Mononuclear cell (primary cell): ENCODE results near the gene MYO5C. TPM values are rescaled to one million over a fixed set of nuclear protein-coding genes. Genes with fewer than 3 reads are reported as not detected.

Experiments used
- H3K27me3 ChIP-seq: 2 replicates; pipeline ENCODE4 v1.6.0; 2011; ENCODE audit warnings: low read length, control low read depth; ENCODE audit not compliant: insufficient read depth
- H3K4me1 ChIP-seq: 2 replicates; pipeline ENCODE4 v1.5.1; 2011; ENCODE audit warnings: mild to moderate bottlenecking, low read length, control low read depth; ENCODE audit not compliant: insufficient read depth
- H3K4me3 ChIP-seq: 2 replicates; pipeline ENCODE4 v1.5.1; 2011; ENCODE audit warnings: mild to moderate bottlenecking, low read length, moderate library complexity
- H3K9me3 ChIP-seq: 2 replicates; pipeline ENCODE4 v1.5.1; 2011; ENCODE audit warnings: low read depth, mild to moderate bottlenecking, control low read depth, low read length
- total RNA-seq: library from RNA; depleted of rRNA; stranded (reverse); fragments of >200 nt; gene quantifications from one replicate; pipeline ENCODE4 v1.2.3, GENCODE V29; 2012

MYO5C gene
- total RNA-seq, 1 donor, result 1.2 TPM

DNA sequence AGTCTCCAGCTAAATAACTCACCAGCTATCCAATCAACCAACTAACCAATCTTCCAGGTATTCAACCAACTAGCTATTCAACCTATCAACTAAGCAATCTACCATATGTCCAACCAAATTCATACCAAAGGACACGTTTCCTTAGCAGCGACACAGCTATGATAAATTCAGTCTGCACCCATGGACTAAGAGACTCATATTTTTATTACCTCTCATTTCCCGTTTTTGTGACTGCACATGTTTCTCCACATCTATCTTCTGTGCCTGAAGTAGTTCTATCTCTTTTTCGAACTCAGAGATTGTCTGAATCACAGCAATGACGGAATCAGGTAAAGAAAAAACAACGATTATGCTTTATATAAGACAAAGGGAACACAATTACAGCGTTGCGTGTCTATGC lies 70.4 kb downstream of the MYO5C start:
- H3K4me1 ChIP-seq, result peaks cover 24% of the 10 kb centered on the region
- H3K9me3 ChIP-seq, result no peaks in the 10 kb centered on the region
- H3K27me3 ChIP-seq, result no peaks in the 10 kb centered on the region
- H3K4me3 ChIP-seq, result no peak overlapping the region

DNA sequence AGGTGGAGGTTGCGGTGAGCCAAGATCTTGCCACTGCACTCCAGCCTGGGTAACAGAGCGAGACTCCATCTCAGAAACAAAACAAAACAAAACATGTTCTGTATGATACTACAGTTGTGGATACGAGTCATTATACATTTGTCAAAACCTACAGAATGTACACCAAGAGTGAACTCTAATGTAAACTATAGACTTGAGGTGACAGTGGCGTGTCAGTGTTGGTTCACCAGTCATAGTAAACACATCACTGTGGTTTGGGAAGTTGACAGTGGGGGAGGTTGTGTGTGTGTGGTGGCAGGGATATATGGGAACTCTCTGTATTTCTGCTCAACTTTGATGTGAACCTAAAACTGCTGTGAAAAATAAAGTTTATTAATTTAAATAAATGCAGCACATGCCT lies 71.4 kb downstream of the MYO5C start:
- H3K4me1 ChIP-seq, result peaks cover 14% of the 10 kb centered on the region
- no peaks in the 10 kb centered on the region for H3K9me3 ChIP-seq
- no peak overlapping the region for H3K4me3 ChIP-seq
- H3K27me3 ChIP-seq, result no peaks in the 10 kb centered on the region

DNA sequence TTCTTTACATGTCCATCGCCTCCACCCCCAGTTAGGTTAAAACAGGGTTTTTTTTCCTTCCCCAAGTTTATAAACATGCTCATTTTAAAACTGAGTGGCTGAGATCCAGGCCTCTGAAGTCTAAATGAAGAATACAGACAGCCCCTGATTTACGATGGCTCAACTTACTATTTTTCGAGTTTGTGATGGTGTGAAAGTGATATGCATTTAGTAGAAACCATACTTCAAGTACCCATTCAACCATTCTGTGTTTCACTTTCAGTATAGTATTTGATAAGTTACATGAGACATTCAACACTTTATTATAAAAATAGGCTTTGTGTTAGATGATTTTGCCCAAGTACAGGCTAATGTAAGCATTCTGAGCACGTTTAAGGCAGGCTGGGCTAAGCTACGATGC lies 73.9 kb downstream of the MYO5C start:
- H3K27me3 ChIP-seq, result no peaks in the 10 kb centered on the region
- H3K4me1 ChIP-seq, result peaks cover 14% of the 10 kb centered on the region
- no peaks in the 10 kb centered on the region for H3K9me3 ChIP-seq
- H3K4me3 ChIP-seq, result peak overlapping the region; percentile 10

DNA sequence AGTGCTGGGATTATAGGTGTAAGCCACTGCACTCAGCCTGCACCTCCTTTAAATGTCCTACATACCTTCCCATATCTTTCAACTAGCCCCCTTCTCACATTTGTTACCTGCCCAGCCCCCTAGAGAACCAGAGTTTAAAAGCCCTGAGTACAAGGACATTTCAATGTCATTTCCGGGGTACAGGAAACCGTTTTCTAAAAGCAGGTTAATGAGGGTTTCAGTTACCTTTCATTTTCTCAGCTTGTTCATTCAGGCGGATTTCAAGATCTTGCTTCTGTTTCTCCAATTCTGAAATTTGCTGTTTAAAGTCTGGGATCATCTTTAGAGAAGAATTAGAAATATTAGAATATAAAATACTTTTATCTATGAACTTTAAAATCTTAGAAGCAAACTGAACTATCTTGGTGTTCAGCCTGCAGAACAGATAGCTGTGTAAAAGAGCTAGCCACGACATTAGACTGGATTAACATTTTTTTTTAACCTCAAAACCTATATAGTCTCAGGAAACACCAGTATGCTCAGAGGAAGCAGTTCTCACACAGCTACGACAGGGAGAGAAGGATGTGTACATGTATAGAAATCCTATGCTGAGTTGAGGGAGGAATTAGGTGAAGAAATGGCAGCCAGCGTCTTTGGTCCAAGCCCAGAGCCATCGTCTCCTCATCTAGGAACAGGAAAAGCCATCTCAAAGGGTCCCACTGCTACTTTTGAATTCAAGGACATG lies 74.5 kb downstream of the MYO5C start:
- Histone ChIP-seq H3K27me3 (no peaks in the 10 kb centered on the region), H3K9me3 (no peaks in the 10 kb centered on the region), H3K4me1 (peaks cover 14% of the 10 kb centered on the region), H3K4me3 (peak overlapping the region; percentile 10)

DNA sequence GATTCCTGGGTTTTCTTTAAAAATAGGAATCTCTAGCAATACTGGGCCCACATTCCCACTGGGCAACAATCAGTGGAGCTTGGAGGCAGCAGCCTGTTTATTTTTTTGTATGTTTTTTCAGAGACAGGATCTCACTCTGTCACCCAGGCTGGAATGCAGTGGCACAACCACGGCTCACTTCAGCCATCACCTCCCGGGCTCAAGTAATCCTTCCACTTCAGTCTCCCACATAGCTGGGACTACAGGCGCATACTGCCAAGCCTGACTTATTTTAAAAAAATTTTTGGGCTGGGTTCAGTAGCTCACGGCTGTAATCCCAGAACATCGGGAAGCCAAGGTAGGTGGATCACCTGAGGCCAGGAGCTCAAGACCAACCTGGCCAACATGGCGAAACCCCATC lies 75.4 kb downstream of the MYO5C start:
- no peaks in the 10 kb centered on the region for H3K9me3 ChIP-seq
- no peak overlapping the region for H3K4me3 ChIP-seq
- H3K4me1 ChIP-seq, result peaks cover 14% of the 10 kb centered on the region
- H3K27me3 ChIP-seq, result no peaks in the 10 kb centered on the region

DNA sequence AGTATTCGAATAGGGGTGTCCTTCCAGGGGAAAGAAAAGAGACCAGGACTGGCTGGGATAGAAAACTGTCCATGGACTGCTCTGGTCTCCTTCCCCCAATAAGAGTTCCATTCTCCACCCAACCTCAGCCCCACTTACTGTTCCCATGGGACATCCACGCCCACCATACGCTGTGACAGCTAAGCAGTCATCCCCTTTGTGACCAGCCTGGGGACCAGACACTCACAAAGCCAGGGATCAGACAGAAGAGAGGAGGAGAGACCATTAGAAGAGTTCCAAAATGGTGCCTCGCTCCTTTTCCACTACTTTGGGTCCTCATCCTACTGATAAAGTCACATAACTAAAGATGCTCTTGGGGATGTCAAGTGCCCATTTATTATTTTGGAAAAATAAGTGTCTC lies 76.8 kb downstream of the MYO5C start:
- Histone ChIP-seq H3K4me3 (no peak overlapping the region), H3K9me3 (no peaks in the 10 kb centered on the region), H3K4me1 (peaks cover 14% of the 10 kb centered on the region), H3K27me3 (no peaks in the 10 kb centered on the region)

DNA sequence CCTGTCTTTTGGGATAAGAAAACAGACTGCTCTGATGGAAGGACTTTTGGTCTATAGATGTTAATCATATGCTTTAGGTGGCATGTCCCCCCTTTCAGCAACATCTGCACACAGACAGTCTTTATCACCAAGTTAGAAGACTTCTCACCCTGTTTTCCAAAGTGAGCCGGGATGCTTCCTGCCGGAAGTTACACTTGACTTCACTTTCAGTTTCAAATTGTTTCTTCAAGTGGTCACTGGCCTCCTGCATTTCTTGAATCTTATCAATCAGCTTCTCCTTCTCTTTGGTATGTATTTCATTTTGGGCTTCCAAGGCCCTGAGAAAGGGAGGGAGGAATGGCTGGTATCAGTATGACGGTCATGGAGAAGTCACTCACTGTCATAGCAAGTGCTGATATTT lies 77.2 kb downstream of the MYO5C start:
- Histone ChIP-seq H3K4me1 (peaks cover 14% of the 10 kb centered on the region), H3K9me3 (no peaks in the 10 kb centered on the region), H3K4me3 (no peak overlapping the region), H3K27me3 (no peaks in the 10 kb centered on the region)

DNA sequence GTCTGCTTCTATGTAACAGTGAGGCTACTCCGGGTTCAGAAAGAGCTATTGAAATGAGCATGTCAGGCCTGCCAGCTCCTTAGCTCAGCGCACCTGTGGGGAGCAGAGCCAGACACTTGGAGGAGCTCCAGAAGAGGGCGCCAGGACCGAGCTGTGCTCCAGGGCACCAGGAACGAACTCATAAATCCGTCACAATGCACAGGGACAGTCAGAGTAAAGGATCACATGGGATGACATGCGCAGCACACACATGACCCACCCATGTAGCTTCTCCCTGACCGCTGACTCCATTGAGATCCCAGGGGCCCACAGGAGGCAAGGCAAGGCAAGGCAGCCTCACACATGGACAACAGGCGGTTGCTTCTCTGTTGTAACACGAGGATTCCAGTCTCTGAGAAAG lies 78.4 kb downstream of the MYO5C start:
- H3K9me3 ChIP-seq, result no peaks in the 10 kb centered on the region
- H3K4me1 ChIP-seq, result peaks cover 11% of the 10 kb centered on the region
- no peak overlapping the region for H3K4me3 ChIP-seq
- no peaks in the 10 kb centered on the region for H3K27me3 ChIP-seq

DNA sequence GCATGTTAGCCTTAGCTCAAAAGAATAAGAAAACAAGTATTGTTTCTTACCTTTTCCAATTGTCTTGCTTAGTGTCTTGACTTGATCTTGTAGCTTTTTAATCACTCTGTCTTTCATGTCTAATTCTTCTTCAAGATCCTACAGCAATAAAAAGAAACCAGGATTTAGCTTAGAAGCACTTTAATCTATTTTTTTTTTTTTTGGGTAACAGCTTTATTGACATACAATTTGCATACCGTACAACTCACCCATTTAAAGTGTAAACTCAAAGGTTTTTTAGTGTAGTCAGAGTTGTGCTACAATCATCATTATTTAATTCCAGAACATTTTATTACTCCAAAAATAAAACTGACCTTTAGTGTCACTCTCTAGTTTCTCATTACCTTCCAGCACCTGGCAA lies 81.1 kb downstream of the MYO5C start:
- no peaks in the 10 kb centered on the region for H3K9me3 ChIP-seq
- no peak overlapping the region for H3K4me3 ChIP-seq
- H3K27me3 ChIP-seq, result no peaks in the 10 kb centered on the region
- no peaks in the 10 kb centered on the region for H3K4me1 ChIP-seq

DNA sequence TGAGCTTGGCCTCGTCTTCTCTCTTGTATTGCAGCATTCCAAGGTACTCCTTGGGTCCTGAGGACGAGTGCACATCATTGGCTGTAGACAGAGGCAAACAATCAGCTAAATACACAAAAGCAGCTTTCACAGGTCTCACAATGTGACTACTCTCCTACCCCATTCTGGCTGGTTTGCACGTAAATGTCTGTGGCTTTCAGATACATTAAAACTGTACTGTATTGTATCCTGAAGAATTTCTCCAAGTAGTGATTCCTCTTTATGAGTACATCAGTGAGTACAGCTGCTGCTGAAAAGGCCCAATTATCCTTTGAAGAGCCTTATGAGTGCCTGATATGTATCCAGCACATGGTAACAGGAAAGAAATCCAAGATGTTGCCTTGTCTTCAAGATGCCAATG lies 82.4 kb downstream of the MYO5C start:
- Histone ChIP-seq H3K4me3 (no peak overlapping the region), H3K9me3 (no peaks in the 10 kb centered on the region), H3K4me1 (peaks cover 2% of the 10 kb centered on the region), H3K27me3 (no peaks in the 10 kb centered on the region)

DNA sequence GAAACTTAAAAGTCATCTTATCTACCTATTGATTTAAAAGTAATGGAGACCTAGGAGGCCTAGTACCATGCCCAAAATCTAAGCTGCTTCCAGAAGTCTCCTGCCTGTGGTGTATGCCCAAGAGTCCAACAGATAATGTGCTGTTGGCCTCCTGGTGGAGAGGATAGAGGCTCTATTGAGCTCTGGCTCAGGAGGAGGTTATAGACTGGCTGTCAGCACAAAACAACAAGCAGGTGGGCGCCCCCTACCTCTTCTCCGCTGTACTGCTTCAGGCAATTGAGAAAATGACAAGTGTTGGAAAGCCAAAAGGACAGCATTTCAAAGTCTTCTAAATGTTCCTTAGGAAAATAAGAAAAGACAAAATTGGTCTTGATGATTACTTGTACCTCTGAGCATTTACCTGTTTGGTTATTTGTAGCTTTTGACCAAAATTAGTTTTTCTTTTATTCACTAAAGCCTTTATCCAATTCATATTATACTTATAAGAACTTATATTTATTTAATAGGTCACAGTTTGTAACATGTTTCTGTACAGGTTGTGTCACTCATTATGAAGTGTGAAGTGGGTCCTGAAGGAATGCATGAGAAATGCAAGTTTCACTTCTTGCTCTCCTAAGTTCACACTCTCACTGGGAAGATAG lies 87.2 kb downstream of the MYO5C start:
- Histone ChIP-seq H3K9me3 (no peaks in the 10 kb centered on the region), H3K4me1 (peaks cover 7% of the 10 kb centered on the region), H3K4me3 (no peak overlapping the region), H3K27me3 (no peaks in the 10 kb centered on the region)

DNA sequence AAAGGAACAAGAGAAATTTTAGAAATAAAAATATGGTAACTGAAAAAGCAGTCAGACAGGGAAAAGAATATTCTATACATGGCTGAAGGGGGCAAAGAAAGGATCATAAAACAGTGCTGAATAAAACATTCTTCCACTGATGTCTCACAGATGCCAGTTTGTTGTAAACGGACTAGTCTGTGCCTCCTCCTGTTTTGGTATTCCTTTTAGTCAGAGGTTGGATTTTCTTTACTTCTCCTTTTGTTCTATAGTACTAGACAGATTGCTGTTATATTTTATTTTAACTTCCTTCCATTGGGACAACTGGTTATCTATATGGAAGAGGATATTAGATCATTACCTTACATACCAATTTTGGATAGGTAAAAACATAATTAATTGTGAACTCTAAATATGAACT lies 88.4 kb downstream of the MYO5C start:
- Histone ChIP-seq H3K9me3 (no peaks in the 10 kb centered on the region), H3K27me3 (no peaks in the 10 kb centered on the region), H3K4me1 (peaks cover 7% of the 10 kb centered on the region), H3K4me3 (no peak overlapping the region)

DNA sequence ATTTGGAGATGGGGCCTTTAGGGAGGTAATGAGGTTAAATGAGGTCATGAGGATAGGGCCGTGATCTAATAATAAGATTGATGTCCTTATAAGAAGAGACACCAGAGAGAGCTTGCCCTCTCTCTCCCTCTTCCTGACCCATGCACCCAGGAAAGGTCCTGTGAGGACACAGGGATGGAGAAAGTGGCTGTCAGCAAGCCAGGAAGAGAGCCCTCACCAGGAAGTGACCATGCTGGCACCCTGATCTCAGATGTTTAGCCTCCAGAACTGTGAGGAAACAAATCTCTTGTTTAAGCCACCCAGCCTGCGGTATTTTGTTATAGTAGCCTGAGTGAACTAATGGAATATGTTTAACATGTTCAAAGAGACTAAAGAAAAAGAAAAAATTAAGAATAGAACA lies 89.2 kb downstream of the MYO5C start:
- peaks cover 7% of the 10 kb centered on the region for H3K4me1 ChIP-seq
- H3K27me3 ChIP-seq, result no peaks in the 10 kb centered on the region
- H3K4me3 ChIP-seq, result no peak overlapping the region
- no peaks in the 10 kb centered on the region for H3K9me3 ChIP-seq

DNA sequence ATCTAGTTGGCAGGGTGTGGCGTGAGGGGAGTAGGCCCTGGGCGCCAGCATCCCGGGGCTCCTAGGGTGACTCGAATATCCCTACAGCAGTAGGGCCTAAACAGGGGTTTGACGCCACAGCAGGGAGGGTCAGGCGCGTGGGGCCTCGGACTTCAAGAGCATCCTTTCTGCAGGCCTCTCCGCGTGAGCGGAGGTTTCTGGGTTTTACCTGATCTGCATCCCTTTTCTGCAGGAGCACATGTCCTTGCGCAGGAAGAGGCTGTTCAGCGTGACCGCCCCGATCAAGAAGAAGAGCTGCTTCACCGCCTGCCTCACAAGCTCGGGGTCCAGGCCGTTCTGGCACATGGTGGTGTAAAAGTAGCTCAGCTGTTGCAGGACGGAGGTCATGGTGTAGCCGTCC lies 90.9 kb downstream of the MYO5C start:
- H3K27me3 ChIP-seq, result no peaks in the 10 kb centered on the region
- peaks cover 7% of the 10 kb centered on the region for H3K4me1 ChIP-seq
- H3K9me3 ChIP-seq, result no peaks in the 10 kb centered on the region
- no peak overlapping the region for H3K4me3 ChIP-seq

DNA sequence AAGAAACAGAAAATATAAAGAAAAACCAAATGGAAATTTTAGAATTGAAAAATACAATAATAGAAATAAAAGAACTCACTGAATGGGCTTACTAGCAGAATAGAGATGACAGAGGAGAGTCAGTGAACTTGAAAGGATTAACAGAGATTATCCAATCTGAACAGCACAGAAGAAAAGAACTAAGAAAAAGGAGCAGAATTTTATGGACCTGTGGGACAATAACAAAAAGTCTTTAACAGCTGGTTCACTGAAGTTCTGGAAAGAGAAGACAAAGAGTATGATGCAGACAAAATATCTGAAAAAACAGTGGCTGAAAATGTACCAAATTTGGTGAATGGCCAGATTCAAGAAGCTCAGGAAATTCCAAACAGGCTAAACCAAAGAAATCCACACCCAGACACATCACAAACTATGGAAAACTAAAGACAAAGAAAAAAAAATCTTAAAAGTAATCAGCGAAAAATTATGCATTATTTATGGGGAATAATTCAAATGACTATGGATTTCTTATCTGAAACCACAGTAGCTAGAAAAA lies 94.7 kb downstream of the MYO5C start:
- no peak overlapping the region for H3K4me3 ChIP-seq
- no peaks in the 10 kb centered on the region for H3K9me3 ChIP-seq
- H3K27me3 ChIP-seq, result no peaks in the 10 kb centered on the region
- no peaks in the 10 kb centered on the region for H3K4me1 ChIP-seq

DNA sequence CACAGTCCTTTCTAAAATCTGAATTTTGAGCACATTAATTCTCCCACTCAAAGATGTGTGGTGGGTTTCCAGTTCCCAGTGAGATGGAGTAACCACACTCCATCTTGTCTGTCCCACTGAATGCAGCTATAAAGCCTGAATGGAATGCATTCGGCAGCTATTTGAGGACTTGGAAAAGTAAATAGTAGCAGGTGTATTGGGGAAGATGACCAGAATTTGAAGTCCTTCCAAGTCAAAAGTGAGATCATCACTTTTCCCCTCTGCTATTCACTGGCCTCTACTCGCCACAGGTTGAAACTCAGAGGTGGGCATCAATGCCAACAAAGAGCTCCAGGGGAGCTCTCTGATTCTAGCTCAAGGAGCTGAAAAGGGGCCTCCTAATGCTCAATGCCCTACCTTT lies 96.3 kb downstream of the MYO5C start:
- Histone ChIP-seq H3K9me3 (no peaks in the 10 kb centered on the region), H3K4me3 (no peak overlapping the region), H3K27me3 (no peaks in the 10 kb centered on the region), H3K4me1 (no peaks in the 10 kb centered on the region)
